ENCODE measurements around the gene CHIT1.

The CHIT1 gene

GRCh38 chr1:203199002-203199401 lies 30.5 kb downstream of the CHIT1 start:
- POLR2A ChIA-PET (ENCODE audit: low non-redundant PET), result no interaction called here
- DNase-seq (ENCODE audit: low spot score), result no peak
- CTCF ChIA-PET, result interaction anchor here (1.0 kb wide), 1 partner anchor 26 kb away, joined by 3 read pairs; no protein-coding TSS in a partner anchor
- no peak for TF ChIP-seq CTCF (conservative IDR thresholded peaks at IDR 0.05; ENCODE audit: low read depth)
- H3K27ac ChIP-seq, result peak overlapping the region; percentile 92

- ChIA-PET POLR2A (ENCODE audit: low non-redundant PET) (no interaction called here), CTCF (interaction anchor here (0.6 to 1.4 kb wide), 4 partner anchors 19 to 75 kb away, joined by 3 to 6 read pairs (median 4); no protein-coding TSS in a partner anchor)
- no peak overlapping the region for H3K27ac ChIP-seq
- no peak for TF ChIP-seq CTCF (conservative IDR thresholded peaks at IDR 0.05; ENCODE audit: low read depth)
- DNase-seq (ENCODE audit: low spot score), result no peak
Measured at GRCh38 chr1:203197625-203198024, 31.8 kb downstream of the CHIT1 start.

GRCh38 chr1:203196371-203196770 lies 33.1 kb downstream of the CHIT1 start:
- POLR2A ChIA-PET (ENCODE audit: low non-redundant PET), result no interaction called here
- CTCF ChIA-PET, result interaction anchor here (1.1 kb wide), 1 partner anchor 24 kb away, joined by 5 read pairs; no protein-coding TSS in a partner anchor
- H3K27ac ChIP-seq, result no peak overlapping the region
- DNase-seq (ENCODE audit: low spot score), result no peak
- no peak for TF ChIP-seq CTCF (conservative IDR thresholded peaks at IDR 0.05; ENCODE audit: low read depth)

- POLR2A ChIA-PET (ENCODE audit: low non-redundant PET), result no interaction called here
- no peak for TF ChIP-seq CTCF (conservative IDR thresholded peaks at IDR 0.05; ENCODE audit: low read depth)
- H3K27ac ChIP-seq, result no peak overlapping the region
- CTCF ChIA-PET, result interaction anchor here (2.9 kb wide), 1 partner anchor 76 kb away, joined by 8 read pairs; no protein-coding TSS in a partner anchor
- DNase-seq (ENCODE audit: low spot score), result no peak
Measured at GRCh38 chr1:203190949-203191348, 38.5 kb downstream of the CHIT1 start.

GRCh38 chr1:203189951-203190352 lies 39.5 kb downstream of the CHIT1 start:
- ChIA-PET CTCF (interaction anchor here (0.9 to 2.9 kb wide), 2 partner anchors 18 to 77 kb away, joined by 3 to 8 read pairs; no protein-coding TSS in a partner anchor), POLR2A (ENCODE audit: low non-redundant PET) (no interaction called here)
- TF ChIP-seq CTCF (conservative IDR thresholded peaks at IDR 0.05; ENCODE audit: low read depth), result no peak
- no peak overlapping the region for H3K27ac ChIP-seq
- DNase-seq (ENCODE audit: low spot score), result no peak

- no peak for DNase-seq (ENCODE audit: low spot score)
- CTCF ChIA-PET, result interaction anchor here (0.7 to 4.0 kb wide), 3 partner anchors 16 to 79 kb away, joined by 4 to 25 read pairs (median 4); no protein-coding TSS in a partner anchor
- TF ChIP-seq CTCF (conservative IDR thresholded peaks at IDR 0.05; ENCODE audit: low read depth), result no peak
- H3K27ac ChIP-seq, result no peak overlapping the region
- POLR2A ChIA-PET (ENCODE audit: low non-redundant PET), result no interaction called here
Measured at GRCh38 chr1:203188686-203189232, 40.7 kb downstream of the CHIT1 start.

All from RWPE1 (cell line).